HEK293 (cell line): ENCODE measurements around the gene CFAP97D2.

ENCODE experiments used
- HOXC10 ChIP-seq: sonication (generic); formaldehyde crosslinking; IDR thresholded peaks from 2 replicates; pipeline ENCODE4 v1.8.1; 2023; ENCODE audit warnings: mild to moderate bottlenecking, missing genetic modification reagents
- ZBTB20 ChIP-seq: fragments of 450-650 bp; formaldehyde crosslinking; IDR thresholded peaks from 2 replicates; pipeline ENCODE4 v1.5.1; 2016; ENCODE audit warnings: missing biosample characterization, missing genetic modification characterization
- ZBTB7A ChIP-seq: fragments of 450-650 bp; formaldehyde crosslinking; IDR thresholded peaks from 2 replicates; pipeline ENCODE4 v1.5.1; 2016; ENCODE audit warnings: low read depth, missing biosample characterization, missing genetic modification characterization
- ZIC2 ChIP-seq: fragments of 450-650 bp; formaldehyde crosslinking; IDR thresholded peaks from 2 replicates; pipeline ENCODE4 v1.5.1; 2016; ENCODE audit warnings: missing biosample characterization, missing genetic modification characterization
- ZNF132 ChIP-seq: fragments of 450-650 bp; formaldehyde crosslinking; IDR thresholded peaks from 2 replicates; pipeline ENCODE4 v1.5.1; 2017; ENCODE audit warnings: missing biosample characterization, missing genetic modification characterization, borderline replicate concordance
- ZNF146 ChIP-seq: fragments of 450-650 bp; formaldehyde crosslinking; IDR thresholded peaks from 2 replicates; pipeline ENCODE4 v1.5.1; 2016; ENCODE audit warnings: missing biosample characterization, missing genetic modification characterization
- ZNF169 ChIP-seq: fragments of 450-650 bp; formaldehyde crosslinking; IDR thresholded peaks from 2 replicates; pipeline ENCODE4 v1.5.1; 2016; ENCODE audit warnings: missing biosample characterization, missing genetic modification characterization
- ZNF311 ChIP-seq: fragments of 450-650 bp; formaldehyde crosslinking; IDR thresholded peaks from 2 replicates; pipeline ENCODE4 v1.5.1; 2017; ENCODE audit warnings: missing biosample characterization, missing genetic modification characterization, borderline replicate concordance
- ZNF324 ChIP-seq: fragments of 450-650 bp; formaldehyde crosslinking; IDR thresholded peaks from 2 replicates; pipeline ENCODE4 v1.5.1; 2016; ENCODE audit warnings: missing biosample characterization, missing genetic modification characterization
- ZNF366 ChIP-seq: fragments of 450-650 bp; formaldehyde crosslinking; conservative IDR thresholded peaks from 2 replicates; pipeline ENCODE4 v1.5.1; 2016; ENCODE audit warnings: missing biosample characterization, missing genetic modification characterization
- ZNF37A ChIP-seq: fragments of 450-650 bp; IDR thresholded peaks from 2 replicates; pipeline ENCODE4 v1.5.1; 2018; ENCODE audit warnings: missing biosample characterization, missing genetic modification characterization
- ZNF391 ChIP-seq: fragments of 450-650 bp; formaldehyde crosslinking; IDR thresholded peaks from 2 replicates; pipeline ENCODE4 v1.5.1; 2016; ENCODE audit warnings: low read depth, missing biosample characterization, missing genetic modification characterization, borderline replicate concordance
- ZNF549 ChIP-seq: fragments of 450-650 bp; IDR thresholded peaks from 2 replicates; pipeline ENCODE4 v1.5.1; 2018; ENCODE audit warnings: missing biosample characterization, missing genetic modification characterization, mild to moderate bottlenecking, inconsistent platforms, moderate library complexity
- ZNF561 ChIP-seq: fragments of 450-650 bp; IDR thresholded peaks from 2 replicates; pipeline ENCODE4 v1.5.1; 2018; ENCODE audit warnings: missing biosample characterization, missing genetic modification characterization, borderline replicate concordance
- ZNF621 ChIP-seq: fragments of 450-650 bp; formaldehyde crosslinking; IDR thresholded peaks from 2 replicates; pipeline ENCODE4 v1.5.1; 2017; ENCODE audit warnings: missing biosample characterization, missing genetic modification characterization
- ZNF658 ChIP-seq: fragments of 450-650 bp; formaldehyde crosslinking; IDR thresholded peaks from 2 replicates; pipeline ENCODE4; 2016; ENCODE audit warnings: missing biosample characterization, missing genetic modification characterization
- ZNF670 ChIP-seq: fragments of 450-650 bp; formaldehyde crosslinking; IDR thresholded peaks from 2 replicates; pipeline ENCODE4 v1.5.1; 2016; ENCODE audit warnings: missing biosample characterization, missing genetic modification characterization, low read depth
- ZNF677 ChIP-seq: fragments of 450-650 bp; IDR thresholded peaks from 2 replicates; pipeline ENCODE4 v1.5.0; 2018; ENCODE audit warnings: missing biosample characterization, mild to moderate bottlenecking, missing genetic modification characterization, moderate library complexity
- ZNF768 ChIP-seq: fragments of 450-650 bp; formaldehyde crosslinking; IDR thresholded peaks from 2 replicates; pipeline ENCODE4 v1.5.1; 2018; ENCODE audit warnings: missing biosample characterization, mild to moderate bottlenecking, missing genetic modification characterization
- ZNF792 ChIP-seq: fragments of 450-650 bp; formaldehyde crosslinking; IDR thresholded peaks from 2 replicates; pipeline ENCODE4 v1.5.1; 2016; ENCODE audit warnings: missing biosample characterization, missing genetic modification characterization
- TF ChIP-seq, protein P1 (sequence below): fragments of 450-650 bp; formaldehyde crosslinking; conservative IDR thresholded peaks from 2 replicates; pipeline ENCODE4 v1.5.1; 2016; ENCODE audit warnings: low read depth, missing biosample characterization, missing genetic modification characterization
- TF ChIP-seq, protein P2 (sequence below): sonication (generic); formaldehyde crosslinking; IDR thresholded peaks from 2 replicates; pipeline ENCODE4 v1.8.1; 2022; ENCODE audit warnings: mild to moderate bottlenecking, moderate library complexity, missing genetic modification reagents
- TF ChIP-seq, protein P3 (sequence below): fragments of 450-650 bp; formaldehyde crosslinking; IDR thresholded peaks from 2 replicates; pipeline ENCODE4 v1.5.1; 2016; ENCODE audit warnings: missing biosample characterization, missing genetic modification characterization
- TF ChIP-seq, protein P4 (sequence below): fragments of 450-650 bp; formaldehyde crosslinking; IDR thresholded peaks from 2 replicates; pipeline ENCODE4 v1.5.1; 2016; ENCODE audit warnings: missing biosample characterization, missing genetic modification characterization
- TF ChIP-seq, protein P5 (sequence below): fragments of 450-650 bp; formaldehyde crosslinking; IDR thresholded peaks from 2 replicates; pipeline ENCODE4 v1.5.1; 2016; ENCODE audit warnings: missing biosample characterization, missing genetic modification characterization
- TF ChIP-seq, protein P6 (sequence below): fragments of 450-650 bp; formaldehyde crosslinking; IDR thresholded peaks from 2 replicates; pipeline ENCODE4 v1.5.1; 2016; ENCODE audit warnings: missing biosample characterization, missing genetic modification characterization
- TF ChIP-seq, protein P7 (sequence below): fragments of 450-650 bp; formaldehyde crosslinking; IDR thresholded peaks from 2 replicates; pipeline ENCODE4 v1.5.1; 2016; ENCODE audit warnings: missing biosample characterization, missing genetic modification characterization

Gene CFAP97D2

DNA sequence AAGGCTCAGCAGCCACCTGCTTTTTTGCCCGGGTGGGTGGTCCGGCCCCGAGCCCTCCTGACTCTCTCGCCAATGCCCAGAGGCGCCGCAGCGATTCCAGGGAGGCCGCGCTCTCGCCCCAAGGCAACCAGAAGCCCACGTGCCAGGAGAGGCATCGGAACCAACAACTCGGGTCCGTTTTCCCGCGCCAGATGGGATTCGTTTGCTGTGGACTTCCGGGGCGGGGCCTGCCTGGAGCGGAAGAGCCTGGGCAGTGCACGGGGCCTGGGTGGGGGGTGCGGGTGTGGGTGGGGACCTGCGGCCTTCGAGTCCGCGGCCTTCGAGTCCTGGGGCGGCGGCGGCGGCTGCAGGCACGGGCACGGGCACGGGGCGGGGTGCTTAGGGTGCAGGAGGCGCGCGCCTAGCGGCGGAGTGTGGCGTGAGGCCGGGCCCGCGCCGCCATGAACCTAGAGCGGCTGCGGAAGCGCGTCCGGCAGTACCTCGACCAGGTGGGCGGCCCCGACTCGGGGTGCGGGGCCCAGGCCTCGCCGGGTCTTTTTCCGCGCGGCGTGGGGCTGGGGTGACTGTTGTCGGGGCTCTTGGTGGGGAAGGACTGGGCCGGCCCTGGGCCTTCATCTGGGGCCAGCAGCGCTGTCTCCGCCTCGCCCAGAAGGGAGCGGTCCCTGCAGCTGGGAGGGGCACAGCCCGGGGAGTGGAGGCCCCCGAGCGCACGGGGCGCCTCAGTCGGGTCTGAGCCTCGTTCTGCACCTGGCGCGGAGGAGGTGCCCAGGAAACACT is 55.8 kb downstream of the CFAP97D2 start, which contains the start of gene CDC16 (continued):
- TF ChIP-seq, protein P1, sequence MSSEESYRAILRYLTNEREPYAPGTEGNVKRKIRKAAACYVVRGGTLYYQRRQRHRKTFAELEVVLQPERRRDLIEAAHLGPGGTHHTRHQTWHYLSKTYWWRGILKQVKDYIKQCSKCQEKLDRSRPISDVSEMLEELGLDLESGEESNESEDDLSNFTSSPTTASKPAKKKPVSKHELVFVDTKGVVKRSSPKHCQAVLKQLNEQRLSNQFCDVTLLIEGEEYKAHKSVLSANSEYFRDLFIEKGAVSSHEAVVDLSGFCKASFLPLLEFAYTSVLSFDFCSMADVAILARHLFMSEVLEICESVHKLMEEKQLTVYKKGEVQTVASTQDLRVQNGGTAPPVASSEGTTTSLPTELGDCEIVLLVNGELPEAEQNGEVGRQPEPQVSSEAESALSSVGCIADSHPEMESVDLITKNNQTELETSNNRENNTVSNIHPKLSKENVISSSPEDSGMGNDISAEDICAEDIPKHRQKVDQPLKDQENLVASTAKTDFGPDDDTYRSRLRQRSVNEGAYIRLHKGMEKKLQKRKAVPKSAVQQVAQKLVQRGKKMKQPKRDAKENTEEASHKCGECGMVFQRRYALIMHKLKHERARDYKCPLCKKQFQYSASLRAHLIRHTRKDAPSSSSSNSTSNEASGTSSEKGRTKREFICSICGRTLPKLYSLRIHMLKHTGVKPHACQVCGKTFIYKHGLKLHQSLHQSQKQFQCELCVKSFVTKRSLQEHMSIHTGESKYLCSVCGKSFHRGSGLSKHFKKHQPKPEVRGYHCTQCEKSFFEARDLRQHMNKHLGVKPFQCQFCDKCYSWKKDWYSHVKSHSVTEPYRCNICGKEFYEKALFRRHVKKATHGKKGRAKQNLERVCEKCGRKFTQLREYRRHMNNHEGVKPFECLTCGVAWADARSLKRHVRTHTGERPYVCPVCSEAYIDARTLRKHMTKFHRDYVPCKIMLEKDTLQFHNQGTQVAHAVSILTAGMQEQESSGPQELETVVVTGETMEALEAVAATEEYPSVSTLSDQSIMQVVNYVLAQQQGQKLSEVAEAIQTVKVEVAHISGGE (tag by site-specific recombination) = peak; percentile 98
- TF ChIP-seq, protein P2, sequence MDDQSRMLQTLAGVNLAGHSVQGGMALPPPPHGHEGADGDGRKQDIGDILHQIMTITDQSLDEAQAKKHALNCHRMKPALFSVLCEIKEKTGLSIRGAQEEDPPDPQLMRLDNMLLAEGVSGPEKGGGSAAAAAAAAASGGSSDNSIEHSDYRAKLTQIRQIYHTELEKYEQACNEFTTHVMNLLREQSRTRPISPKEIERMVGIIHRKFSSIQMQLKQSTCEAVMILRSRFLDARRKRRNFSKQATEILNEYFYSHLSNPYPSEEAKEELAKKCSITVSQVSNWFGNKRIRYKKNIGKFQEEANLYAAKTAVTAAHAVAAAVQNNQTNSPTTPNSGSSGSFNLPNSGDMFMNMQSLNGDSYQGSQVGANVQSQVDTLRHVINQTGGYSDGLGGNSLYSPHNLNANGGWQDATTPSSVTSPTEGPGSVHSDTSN (CRISPR knock-in tag) = 0 out of 2 replicates have a peak, but pooled peaks have one; percentile 58
- no peak for TF ChIP-seq ZNF311
- TF ChIP-seq ZNF792 (tag by site-specific recombination) = no peak
- TF ChIP-seq, protein P3, sequence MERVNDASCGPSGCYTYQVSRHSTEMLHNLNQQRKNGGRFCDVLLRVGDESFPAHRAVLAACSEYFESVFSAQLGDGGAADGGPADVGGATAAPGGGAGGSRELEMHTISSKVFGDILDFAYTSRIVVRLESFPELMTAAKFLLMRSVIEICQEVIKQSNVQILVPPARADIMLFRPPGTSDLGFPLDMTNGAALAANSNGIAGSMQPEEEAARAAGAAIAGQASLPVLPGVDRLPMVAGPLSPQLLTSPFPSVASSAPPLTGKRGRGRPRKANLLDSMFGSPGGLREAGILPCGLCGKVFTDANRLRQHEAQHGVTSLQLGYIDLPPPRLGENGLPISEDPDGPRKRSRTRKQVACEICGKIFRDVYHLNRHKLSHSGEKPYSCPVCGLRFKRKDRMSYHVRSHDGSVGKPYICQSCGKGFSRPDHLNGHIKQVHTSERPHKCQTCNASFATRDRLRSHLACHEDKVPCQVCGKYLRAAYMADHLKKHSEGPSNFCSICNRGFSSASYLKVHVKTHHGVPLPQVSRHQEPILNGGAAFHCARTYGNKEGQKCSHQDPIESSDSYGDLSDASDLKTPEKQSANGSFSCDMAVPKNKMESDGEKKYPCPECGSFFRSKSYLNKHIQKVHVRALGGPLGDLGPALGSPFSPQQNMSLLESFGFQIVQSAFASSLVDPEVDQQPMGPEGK (tag by site-specific recombination) = peak; percentile 76
- no peak for TF ChIP-seq ZNF169
- no peak for TF ChIP-seq ZNF366
- TF ChIP-seq ZNF561 = peak; percentile 61
- TF ChIP-seq ZBTB7A (tag by site-specific recombination) = no peak
- TF ChIP-seq ZNF146 (tag by site-specific recombination) = no peak
- TF ChIP-seq ZNF324 = peak; percentile 75
- TF ChIP-seq, protein P4, sequence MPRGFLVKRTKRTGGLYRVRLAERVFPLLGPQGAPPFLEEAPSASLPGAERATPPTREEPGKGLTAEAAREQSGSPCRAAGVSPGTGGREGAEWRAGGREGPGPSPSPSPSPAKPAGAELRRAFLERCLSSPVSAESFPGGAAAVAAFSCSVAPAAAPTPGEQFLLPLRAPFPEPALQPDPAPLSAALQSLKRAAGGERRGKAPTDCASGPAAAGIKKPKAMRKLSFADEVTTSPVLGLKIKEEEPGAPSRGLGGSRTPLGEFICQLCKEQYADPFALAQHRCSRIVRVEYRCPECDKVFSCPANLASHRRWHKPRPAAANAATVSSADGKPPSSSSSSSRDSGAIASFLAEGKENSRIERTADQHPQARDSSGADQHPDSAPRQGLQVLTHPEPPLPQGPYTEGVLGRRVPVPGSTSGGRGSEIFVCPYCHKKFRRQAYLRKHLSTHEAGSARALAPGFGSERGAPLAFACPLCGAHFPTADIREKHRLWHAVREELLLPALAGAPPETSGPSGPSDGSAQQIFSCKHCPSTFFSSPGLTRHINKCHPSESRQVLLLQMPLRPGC (tag by site-specific recombination) = 0 out of 2 replicates have a peak, but pooled peaks have one; percentile 18
- TF ChIP-seq, protein P5, sequence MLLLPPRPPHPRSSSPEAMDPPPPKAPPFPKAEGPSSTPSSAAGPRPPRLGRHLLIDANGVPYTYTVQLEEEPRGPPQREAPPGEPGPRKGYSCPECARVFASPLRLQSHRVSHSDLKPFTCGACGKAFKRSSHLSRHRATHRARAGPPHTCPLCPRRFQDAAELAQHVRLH (tag by site-specific recombination) = no peak
- no peak for TF ChIP-seq ZNF132
- TF ChIP-seq ZNF677 (tag by site-specific recombination) = no peak
- no peak for TF ChIP-seq ZNF549
- no peak for TF ChIP-seq ZNF658 (tag by site-specific recombination)
- no peak for TF ChIP-seq ZNF621 (tag by site-specific recombination)
- no peak for TF ChIP-seq HOXC10 (CRISPR knock-in tag)
- TF ChIP-seq, protein P6, sequence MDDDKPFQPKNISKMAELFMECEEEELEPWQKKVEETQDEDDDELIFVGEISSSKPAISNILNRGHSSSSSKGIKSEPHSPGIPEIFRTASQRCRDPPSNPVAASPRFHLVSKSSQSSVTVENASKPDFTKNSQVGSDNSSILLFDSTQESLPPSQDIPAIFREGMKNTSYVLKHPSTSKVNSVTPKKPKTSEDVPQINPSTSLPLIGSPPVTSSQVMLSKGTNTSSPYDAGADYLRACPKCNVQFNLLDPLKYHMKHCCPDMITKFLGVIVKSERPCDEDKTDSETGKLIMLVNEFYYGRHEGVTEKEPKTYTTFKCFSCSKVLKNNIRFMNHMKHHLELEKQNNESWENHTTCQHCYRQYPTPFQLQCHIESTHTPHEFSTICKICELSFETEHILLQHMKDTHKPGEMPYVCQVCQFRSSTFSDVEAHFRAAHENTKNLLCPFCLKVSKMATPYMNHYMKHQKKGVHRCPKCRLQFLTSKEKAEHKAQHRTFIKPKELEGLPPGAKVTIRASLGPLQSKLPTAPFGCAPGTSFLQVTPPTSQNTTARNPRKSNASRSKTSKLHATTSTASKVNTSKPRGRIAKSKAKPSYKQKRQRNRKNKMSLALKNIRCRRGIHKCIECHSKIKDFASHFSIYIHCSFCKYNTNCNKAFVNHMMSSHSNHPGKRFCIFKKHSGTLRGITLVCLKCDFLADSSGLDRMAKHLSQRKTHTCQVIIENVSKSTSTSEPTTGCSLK (tag by site-specific recombination) = no peak
- no peak for TF ChIP-seq ZNF391 (tag by site-specific recombination)
- TF ChIP-seq ZNF768 (tag by site-specific recombination) = no peak
- TF ChIP-seq ZIC2 (tag by site-specific recombination) = peak; percentile 5; the same call in 1 of the 2 replicates
- no peak for TF ChIP-seq ZNF37A (tag by site-specific recombination)
- peak; percentile 47; the same call in 1 of the 2 replicates for TF ChIP-seq ZBTB20
- TF ChIP-seq, protein P7, sequence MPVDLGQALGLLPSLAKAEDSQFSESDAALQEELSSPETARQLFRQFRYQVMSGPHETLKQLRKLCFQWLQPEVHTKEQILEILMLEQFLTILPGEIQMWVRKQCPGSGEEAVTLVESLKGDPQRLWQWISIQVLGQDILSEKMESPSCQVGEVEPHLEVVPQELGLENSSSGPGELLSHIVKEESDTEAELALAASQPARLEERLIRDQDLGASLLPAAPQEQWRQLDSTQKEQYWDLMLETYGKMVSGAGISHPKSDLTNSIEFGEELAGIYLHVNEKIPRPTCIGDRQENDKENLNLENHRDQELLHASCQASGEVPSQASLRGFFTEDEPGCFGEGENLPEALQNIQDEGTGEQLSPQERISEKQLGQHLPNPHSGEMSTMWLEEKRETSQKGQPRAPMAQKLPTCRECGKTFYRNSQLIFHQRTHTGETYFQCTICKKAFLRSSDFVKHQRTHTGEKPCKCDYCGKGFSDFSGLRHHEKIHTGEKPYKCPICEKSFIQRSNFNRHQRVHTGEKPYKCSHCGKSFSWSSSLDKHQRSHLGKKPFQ (tag by site-specific recombination) = no peak
- TF ChIP-seq ZNF670 (tag by site-specific recombination) = no peak
